GM23338 (cell line): Measurements from ENCODE around the gene SHLD2. TPM values are rescaled to one million over a fixed set of nuclear protein-coding genes. Genes with fewer than 3 reads are reported as not detected.

Source experiments
- ATAC-seq: fragments of 200-7000 bp; cut with Tn5 transposase; 3 replicates; pipeline ENCODE4 v1.9.1; 2020
- DNase-seq: peaks from one replicate; pipeline ENCODE4 v3.0.0-alpha.2; 2015; ENCODE audit warnings: low spot score
- H2AFZ ChIP-seq: fragments of 200-600 bp; sonication (generic); 2 replicates; pipeline ENCODE4 v1.8.0; 2016; ENCODE audit warnings: antibody characterized with exemption, mild to moderate bottlenecking, moderate library complexity
- H3F3A ChIP-seq: fragments of 200-600 bp; sonication (generic); replicated peaks from 2 replicates; pipeline ENCODE4 v1.8.0; 2017; ENCODE audit warnings: antibody characterized with exemption, mixed run types, low read depth
- H3K27ac ChIP-seq: fragments of 200-600 bp; sonication (generic); 2 replicates; pipeline ENCODE4 v1.6.1; 2016; ENCODE audit warnings: low read depth
- H3K27me3 ChIP-seq: fragments of 200-600 bp; sonication (generic); 2 replicates; pipeline ENCODE4 v1.8.0; 2016; ENCODE audit warnings: mild to moderate bottlenecking, mixed run types, moderate library complexity; ENCODE audit not compliant: insufficient read depth
- H3K36me3 ChIP-seq: fragments of 200-600 bp; sonication (generic); 2 replicates; pipeline ENCODE4 v1.8.0; 2016; ENCODE audit warnings: mild to moderate bottlenecking; ENCODE audit not compliant: insufficient read depth
- H3K4me1 ChIP-seq: fragments of 200-600 bp; sonication (generic); 2 replicates; pipeline ENCODE4 v1.8.0; 2016; ENCODE audit warnings: mild to moderate bottlenecking, moderate library complexity; ENCODE audit not compliant: insufficient read depth
- H3K4me2 ChIP-seq: fragments of 200-600 bp; sonication (generic); 2 replicates; pipeline ENCODE4 v1.7.1; 2017; ENCODE audit warnings: mixed run types
- H3K4me3 ChIP-seq: fragments of 200-600 bp; sonication (generic); 2 replicates; pipeline ENCODE4 v1.6.1; 2016; ENCODE audit warnings: mixed run types
- H3K79me2 ChIP-seq: fragments of 200-600 bp; sonication (generic); replicated peaks from 2 replicates; pipeline ENCODE4 v1.8.0; 2017; ENCODE audit warnings: mild to moderate bottlenecking; ENCODE audit not compliant: insufficient read depth
- H3K9me2 ChIP-seq: fragments of 200-600 bp; sonication (generic); 2 replicates; pipeline ENCODE4 v1.8.0; 2017; ENCODE audit not compliant: insufficient read depth
- H4K20me1 ChIP-seq: fragments of 200-600 bp; sonication (generic); replicated peaks from 2 replicates; pipeline ENCODE4 v1.8.0; 2017; ENCODE audit warnings: mild to moderate bottlenecking; ENCODE audit not compliant: insufficient read depth
- H3K27ac Mint-ChIP-seq: 2 replicates; pipeline ENCODE4 v1.8.0; 2020; ENCODE audit warnings: inconsistent platforms, mild to moderate bottlenecking, moderate library complexity, mixed read lengths
- H3K27me3 Mint-ChIP-seq: 3 replicates; pipeline ENCODE4 v1.8.0; 2022; ENCODE audit warnings: low read depth, mild to moderate bottlenecking, moderate library complexity, mixed read lengths, inconsistent platforms; ENCODE audit not compliant: insufficient read depth, poor library complexity
- H3K36me3 Mint-ChIP-seq: 3 replicates; pipeline ENCODE4 v1.8.0; 2021; ENCODE audit warnings: low read depth, mild to moderate bottlenecking, inconsistent platforms, moderate library complexity, mixed read lengths
- H3K4me1 Mint-ChIP-seq: 3 replicates; pipeline ENCODE4 v1.8.0; 2020; ENCODE audit warnings: mild to moderate bottlenecking, inconsistent platforms, mixed read lengths
- H3K4me3 Mint-ChIP-seq: 3 replicates; pipeline ENCODE4 v1.8.0; 2021; ENCODE audit warnings: moderate library complexity, mild to moderate bottlenecking, inconsistent platforms, mixed read lengths
- H3K9me3 Mint-ChIP-seq: 3 replicates; pipeline ENCODE4 v1.8.0; 2020; ENCODE audit warnings: moderate library complexity, mild to moderate bottlenecking, inconsistent platforms, mixed read lengths
- CREB1 ChIP-seq: fragments of 250-450 bp; sonication (Bioruptor Pico); IDR thresholded peaks from 2 replicates; pipeline ENCODE4 v1.5.0; 2020; ENCODE audit warnings: low read depth, mild to moderate bottlenecking, moderate library complexity
- EZH2 ChIP-seq: fragments of 200-600 bp; sonication (generic); IDR thresholded peaks from one replicate; pipeline ENCODE4 v1.8.0; 2017; ENCODE audit warnings: antibody characterized with exemption, mild to moderate bottlenecking, low read depth; ENCODE audit not compliant: unreplicated experiment
- EZH2phosphoT487 ChIP-seq: fragments of 200-600 bp; sonication (generic); IDR thresholded peaks from one replicate; pipeline ENCODE4 v1.8.1; 2018; ENCODE audit warnings: antibody characterized with exemption; ENCODE audit not compliant: unreplicated experiment
- JUNB ChIP-seq: IDR thresholded peaks from one replicate; pipeline ENCODE4 v1.6.1; 2016; ENCODE audit warnings: antibody characterized with exemption; ENCODE audit not compliant: unreplicated experiment
- NANOG ChIP-seq: IDR thresholded peaks from 2 replicates; pipeline ENCODE4 v1.6.1; 2016; ENCODE audit warnings: antibody characterized with exemption, borderline replicate concordance
- POLR2AphosphoS5 ChIP-seq: IDR thresholded peaks from 2 replicates; pipeline ENCODE4 v1.6.1; 2016; ENCODE audit warnings: antibody characterized with exemption, low read depth
- STAT1 ChIP-seq: IDR thresholded peaks from one replicate; pipeline ENCODE4 v1.6.1; 2016; ENCODE audit warnings: antibody characterized with exemption; ENCODE audit not compliant: unreplicated experiment
- ZNF114 ChIP-seq: fragments of 250-450 bp; sonication (Bioruptor Pico); IDR thresholded peaks from 2 replicates; pipeline ENCODE4 v1.5.0; 2020; ENCODE audit warnings: mild to moderate bottlenecking, moderate library complexity
- ZNF331 ChIP-seq: fragments of 250-450 bp; sonication (Bioruptor Pico); IDR thresholded peaks from 2 replicates; pipeline ENCODE4 v1.5.0; 2020; ENCODE audit warnings: low read depth, mild to moderate bottlenecking, moderate library complexity
- polyA plus RNA-seq: library from polyadenylated mRNA; unstranded; fragments of >200 nt; fragmentation: Nextera tagmentation; extraction: Ambion mirVana; gene quantifications from 2 replicates; pipeline ENCODE4 v1.2.1, GENCODE V29; 2016
- total RNA-seq: library from RNA; depleted of rRNA; stranded (reverse); fragments of >200 nt; shearing (Covaris generic); gene quantifications from 2 replicates; pipeline ENCODE4 v1.2.3, GENCODE V29; 2014
- TF ChIP-seq, protein P1 (sequence below): IDR thresholded peaks from 2 replicates; pipeline ENCODE4 v1.6.1; 2016; ENCODE audit warnings: antibody characterized with exemption
- TF ChIP-seq, protein P2 (sequence below), 2 experiments: fragments of 200-600 bp in 1 of 2; sonication (generic) in 1 of 2; conservative IDR thresholded peaks; 2 replicates each; pipeline versions ENCODE4 v1.5.1 to v1.6.1; 2016 to 2017; ENCODE audit warnings: antibody characterized with exemption in 2 of 2, low read depth in 2 of 2, mild to moderate bottlenecking in 2 of 2, moderate library complexity in 1 of 2
- TF ChIP-seq, protein P3 (sequence below): fragments of 250-450 bp; sonication (Bioruptor Pico); IDR thresholded peaks from 2 replicates; pipeline ENCODE4 v1.5.0; 2020; ENCODE audit warnings: mild to moderate bottlenecking, moderate library complexity

SHLD2 gene
- total and polyA plus RNA-seq, 2 experiments from 2014 or later: 13.9 to 34.2 TPM

DNA sequence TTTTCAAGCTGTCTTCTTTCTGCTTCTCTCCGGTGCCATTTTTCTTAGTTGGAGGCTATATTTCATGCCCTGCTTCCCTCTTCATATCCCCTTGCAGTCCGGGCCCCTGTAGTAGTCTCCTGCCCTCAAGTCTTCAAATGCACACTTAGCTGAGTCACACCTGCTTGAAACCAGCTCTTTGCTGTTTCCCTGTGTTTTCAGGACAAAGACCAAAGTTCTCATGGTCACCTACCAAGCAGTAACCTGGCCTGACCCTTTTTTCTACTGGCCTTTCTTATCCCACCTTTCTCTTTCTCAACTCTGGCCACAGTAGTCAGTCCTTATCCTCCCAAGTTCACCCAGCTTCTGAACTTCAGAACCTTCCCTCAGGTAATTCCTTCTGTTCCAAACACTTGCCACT is 28.8 kb upstream of the SHLD2 start:
- Mint-ChIP-seq H3K4me3 (no peak overlapping the region), H3K27ac (peak overlapping the region; percentile 59; the same call in 1 of the 2 replicates), H3K36me3 (peaks cover 50% of the 10 kb centered on the region), H3K4me1 (no peaks in the 10 kb centered on the region), H3K9me3 (no peaks in the 10 kb centered on the region), H3K27me3 (no peaks in the 10 kb centered on the region)
- H3K4me1 ChIP-seq: no peaks in the 10 kb centered on the region
- H3K27me3 ChIP-seq: no peaks in the 10 kb centered on the region
- no peak overlapping the region for H2AFZ ChIP-seq
- H3F3A ChIP-seq: no peaks in the 10 kb centered on the region
- H3K4me2 ChIP-seq: no peak overlapping the region
- TF ChIP-seq JUNB (no peak), EZH2 (no peak), NANOG (no peak), STAT1 (no peak)
- TF ChIP-seq, protein P1, sequence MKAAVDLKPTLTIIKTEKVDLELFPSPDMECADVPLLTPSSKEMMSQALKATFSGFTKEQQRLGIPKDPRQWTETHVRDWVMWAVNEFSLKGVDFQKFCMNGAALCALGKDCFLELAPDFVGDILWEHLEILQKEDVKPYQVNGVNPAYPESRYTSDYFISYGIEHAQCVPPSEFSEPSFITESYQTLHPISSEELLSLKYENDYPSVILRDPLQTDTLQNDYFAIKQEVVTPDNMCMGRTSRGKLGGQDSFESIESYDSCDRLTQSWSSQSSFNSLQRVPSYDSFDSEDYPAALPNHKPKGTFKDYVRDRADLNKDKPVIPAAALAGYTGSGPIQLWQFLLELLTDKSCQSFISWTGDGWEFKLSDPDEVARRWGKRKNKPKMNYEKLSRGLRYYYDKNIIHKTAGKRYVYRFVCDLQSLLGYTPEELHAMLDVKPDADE: no peak
- H3K79me2 ChIP-seq: no peaks in the 10 kb centered on the region
- DNase-seq: no peak
- peaks cover 5% of the 10 kb centered on the region; the same call in 1 of the 2 replicates for H4K20me1 ChIP-seq
- no peak overlapping the region for H3K4me3 ChIP-seq
- H3K9me2 ChIP-seq: no peaks in the 10 kb centered on the region
- ATAC-seq: no peak
- no peak overlapping the region for H3K27ac ChIP-seq
- H3K36me3 ChIP-seq: peaks cover 32% of the 10 kb centered on the region

DNA sequence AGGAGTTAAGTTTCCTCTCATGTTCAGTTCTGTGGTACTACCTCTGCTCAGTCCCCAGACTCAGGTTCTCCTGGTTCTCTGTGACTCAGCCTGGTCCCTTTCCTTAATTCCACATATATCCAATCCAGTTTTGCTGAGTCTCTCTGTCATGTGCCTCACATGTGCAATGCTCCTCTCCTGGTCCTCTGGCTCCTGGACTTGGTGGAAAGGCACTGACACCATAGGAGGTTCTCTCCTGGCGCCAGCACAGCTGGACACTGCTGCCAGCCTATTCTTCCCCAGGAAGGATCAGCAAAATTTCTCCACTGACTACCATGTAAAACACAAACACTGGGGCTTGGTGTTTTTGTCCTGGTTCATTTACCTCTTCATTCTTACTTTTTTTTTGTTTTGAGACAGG is 28.1 kb upstream of the SHLD2 start:
- no peaks in the 10 kb centered on the region for H3K27me3 ChIP-seq
- Mint-ChIP-seq H3K4me3 (no peak overlapping the region), H3K4me1 (no peaks in the 10 kb centered on the region), H3K27me3 (no peaks in the 10 kb centered on the region), H3K36me3 (peaks cover 57% of the 10 kb centered on the region), H3K9me3 (no peaks in the 10 kb centered on the region), H3K27ac (no peak overlapping the region)
- ATAC-seq: no peak
- H3K27ac ChIP-seq: no peak overlapping the region
- H2AFZ ChIP-seq: no peak overlapping the region
- no peaks in the 10 kb centered on the region for H3F3A ChIP-seq
- H3K4me3 ChIP-seq: no peak overlapping the region
- DNase-seq: no peak
- peaks cover 34% of the 10 kb centered on the region for H3K36me3 ChIP-seq
- H3K4me2 ChIP-seq: no peak overlapping the region
- H4K20me1 ChIP-seq: peaks cover 5% of the 10 kb centered on the region; the same call in 1 of the 2 replicates
- H3K79me2 ChIP-seq: no peaks in the 10 kb centered on the region
- no peaks in the 10 kb centered on the region for H3K9me2 ChIP-seq
- no peaks in the 10 kb centered on the region for H3K4me1 ChIP-seq
- no peak for TF ChIP-seq CREB1 (CRISPR knock-in tag)
- TF ChIP-seq, protein P1: no peak
- TF ChIP-seq POLR2AphosphoS5: no peak
- no peak for TF ChIP-seq ZNF114 (CRISPR knock-in tag)
- TF ChIP-seq STAT1: no peak
- TF ChIP-seq EZH2phosphoT487: no peak
- TF ChIP-seq ZNF331 (CRISPR knock-in tag): no peak
- TF ChIP-seq, protein P2, sequence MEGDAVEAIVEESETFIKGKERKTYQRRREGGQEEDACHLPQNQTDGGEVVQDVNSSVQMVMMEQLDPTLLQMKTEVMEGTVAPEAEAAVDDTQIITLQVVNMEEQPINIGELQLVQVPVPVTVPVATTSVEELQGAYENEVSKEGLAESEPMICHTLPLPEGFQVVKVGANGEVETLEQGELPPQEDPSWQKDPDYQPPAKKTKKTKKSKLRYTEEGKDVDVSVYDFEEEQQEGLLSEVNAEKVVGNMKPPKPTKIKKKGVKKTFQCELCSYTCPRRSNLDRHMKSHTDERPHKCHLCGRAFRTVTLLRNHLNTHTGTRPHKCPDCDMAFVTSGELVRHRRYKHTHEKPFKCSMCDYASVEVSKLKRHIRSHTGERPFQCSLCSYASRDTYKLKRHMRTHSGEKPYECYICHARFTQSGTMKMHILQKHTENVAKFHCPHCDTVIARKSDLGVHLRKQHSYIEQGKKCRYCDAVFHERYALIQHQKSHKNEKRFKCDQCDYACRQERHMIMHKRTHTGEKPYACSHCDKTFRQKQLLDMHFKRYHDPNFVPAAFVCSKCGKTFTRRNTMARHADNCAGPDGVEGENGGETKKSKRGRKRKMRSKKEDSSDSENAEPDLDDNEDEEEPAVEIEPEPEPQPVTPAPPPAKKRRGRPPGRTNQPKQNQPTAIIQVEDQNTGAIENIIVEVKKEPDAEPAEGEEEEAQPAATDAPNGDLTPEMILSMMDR (conservative IDR thresholded peaks at IDR 0.05; ENCODE audit: low read depth in 2 of 2): no peak
- TF ChIP-seq NANOG: no peak
- TF ChIP-seq, protein P3, sequence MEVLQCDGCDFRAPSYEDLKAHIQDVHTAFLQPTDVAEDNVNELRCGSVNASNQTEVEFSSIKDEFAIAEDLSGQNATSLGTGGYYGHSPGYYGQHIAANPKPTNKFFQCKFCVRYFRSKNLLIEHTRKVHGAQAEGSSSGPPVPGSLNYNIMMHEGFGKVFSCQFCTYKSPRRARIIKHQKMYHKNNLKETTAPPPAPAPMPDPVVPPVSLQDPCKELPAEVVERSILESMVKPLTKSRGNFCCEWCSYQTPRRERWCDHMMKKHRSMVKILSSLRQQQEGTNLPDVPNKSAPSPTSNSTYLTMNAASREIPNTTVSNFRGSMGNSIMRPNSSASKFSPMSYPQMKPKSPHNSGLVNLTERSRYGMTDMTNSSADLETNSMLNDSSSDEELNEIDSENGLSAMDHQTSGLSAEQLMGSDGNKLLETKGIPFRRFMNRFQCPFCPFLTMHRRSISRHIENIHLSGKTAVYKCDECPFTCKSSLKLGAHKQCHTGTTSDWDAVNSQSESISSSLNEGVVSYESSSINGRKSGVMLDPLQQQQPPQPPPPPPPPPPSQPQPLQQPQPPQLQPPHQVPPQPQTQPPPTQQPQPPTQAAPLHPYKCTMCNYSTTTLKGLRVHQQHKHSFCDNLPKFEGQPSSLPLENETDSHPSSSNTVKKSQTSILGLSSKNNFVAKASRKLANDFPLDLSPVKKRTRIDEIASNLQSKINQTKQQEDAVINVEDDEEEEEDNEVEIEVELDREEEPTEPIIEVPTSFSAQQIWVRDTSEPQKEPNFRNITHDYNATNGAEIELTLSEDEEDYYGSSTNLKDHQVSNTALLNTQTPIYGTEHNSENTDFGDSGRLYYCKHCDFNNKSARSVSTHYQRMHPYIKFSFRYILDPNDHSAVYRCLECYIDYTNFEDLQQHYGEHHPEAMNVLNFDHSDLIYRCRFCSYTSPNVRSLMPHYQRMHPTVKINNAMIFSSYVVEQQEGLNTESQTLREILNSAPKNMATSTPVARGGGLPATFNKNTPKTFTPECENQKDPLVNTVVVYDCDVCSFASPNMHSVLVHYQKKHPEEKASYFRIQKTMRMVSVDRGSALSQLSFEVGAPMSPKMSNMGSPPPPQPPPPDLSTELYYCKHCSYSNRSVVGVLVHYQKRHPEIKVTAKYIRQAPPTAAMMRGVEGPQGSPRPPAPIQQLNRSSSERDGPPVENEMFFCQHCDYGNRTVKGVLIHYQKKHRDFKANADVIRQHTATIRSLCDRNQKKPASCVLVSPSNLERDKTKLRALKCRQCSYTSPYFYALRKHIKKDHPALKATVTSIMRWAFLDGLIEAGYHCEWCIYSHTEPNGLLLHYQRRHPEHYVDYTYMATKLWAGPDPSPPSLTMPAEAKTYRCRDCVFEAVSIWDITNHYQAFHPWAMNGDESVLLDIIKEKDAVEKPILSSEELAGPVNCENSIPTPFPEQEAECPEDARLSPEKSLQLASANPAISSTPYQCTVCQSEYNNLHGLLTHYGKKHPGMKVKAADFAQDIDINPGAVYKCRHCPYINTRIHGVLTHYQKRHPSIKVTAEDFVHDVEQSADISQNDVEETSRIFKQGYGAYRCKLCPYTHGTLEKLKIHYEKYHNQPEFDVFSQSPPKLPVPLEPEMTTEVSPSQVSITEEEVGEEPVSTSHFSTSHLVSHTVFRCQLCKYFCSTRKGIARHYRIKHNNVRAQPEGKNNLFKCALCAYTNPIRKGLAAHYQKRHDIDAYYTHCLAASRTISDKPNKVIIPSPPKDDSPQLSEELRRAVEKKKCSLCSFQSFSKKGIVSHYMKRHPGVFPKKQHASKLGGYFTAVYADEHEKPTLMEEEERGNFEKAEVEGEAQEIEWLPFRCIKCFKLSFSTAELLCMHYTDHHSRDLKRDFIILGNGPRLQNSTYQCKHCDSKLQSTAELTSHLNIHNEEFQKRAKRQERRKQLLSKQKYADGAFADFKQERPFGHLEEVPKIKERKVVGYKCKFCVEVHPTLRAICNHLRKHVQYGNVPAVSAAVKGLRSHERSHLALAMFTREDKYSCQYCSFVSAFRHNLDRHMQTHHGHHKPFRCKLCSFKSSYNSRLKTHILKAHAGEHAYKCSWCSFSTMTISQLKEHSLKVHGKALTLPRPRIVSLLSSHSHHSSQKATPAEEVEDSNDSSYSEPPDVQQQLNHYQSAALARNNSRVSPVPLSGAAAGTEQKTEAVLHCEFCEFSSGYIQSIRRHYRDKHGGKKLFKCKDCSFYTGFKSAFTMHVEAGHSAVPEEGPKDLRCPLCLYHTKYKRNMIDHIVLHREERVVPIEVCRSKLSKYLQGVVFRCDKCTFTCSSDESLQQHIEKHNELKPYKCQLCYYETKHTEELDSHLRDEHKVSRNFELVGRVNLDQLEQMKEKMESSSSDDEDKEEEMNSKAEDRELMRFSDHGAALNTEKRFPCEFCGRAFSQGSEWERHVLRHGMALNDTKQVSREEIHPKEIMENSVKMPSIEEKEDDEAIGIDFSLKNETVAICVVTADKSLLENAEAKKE (CRISPR knock-in tag): no peak
